ENCODE measurements around the gene PAX9.

- TF ChIP-seq CTCF (conservative IDR thresholded peaks at IDR 0.05 in 1 of 2, IDR thresholded peaks at IDR 0.05 in 1 of 2; ENCODE audit: extremely low read depth in 1 of 2, insufficient read depth in 1 of 2, low read depth in 1 of 2, low read length in 2 of 2) (no peak), EZH2 (IDR thresholded peaks at IDR 0.05; ENCODE audit: borderline replicate concordance, low read length) (no peak)
Observed at GRCh38 chr14:36720657-36721056, 59.0 kb downstream of the PAX9 start.
